GM19467 (cell line): Measurements from ENCODE around the gene SYTL4.

ENCODE experiments used
- ATAC-seq: cut with Tn5 transposase; IDR thresholded peaks from one replicate; pipeline ENCODE4 v1.9.1; 2021; ENCODE audit warnings: mild to moderate bottlenecking, moderate library complexity; ENCODE audit not compliant: unreplicated experiment

Gene SYTL4

DNA sequence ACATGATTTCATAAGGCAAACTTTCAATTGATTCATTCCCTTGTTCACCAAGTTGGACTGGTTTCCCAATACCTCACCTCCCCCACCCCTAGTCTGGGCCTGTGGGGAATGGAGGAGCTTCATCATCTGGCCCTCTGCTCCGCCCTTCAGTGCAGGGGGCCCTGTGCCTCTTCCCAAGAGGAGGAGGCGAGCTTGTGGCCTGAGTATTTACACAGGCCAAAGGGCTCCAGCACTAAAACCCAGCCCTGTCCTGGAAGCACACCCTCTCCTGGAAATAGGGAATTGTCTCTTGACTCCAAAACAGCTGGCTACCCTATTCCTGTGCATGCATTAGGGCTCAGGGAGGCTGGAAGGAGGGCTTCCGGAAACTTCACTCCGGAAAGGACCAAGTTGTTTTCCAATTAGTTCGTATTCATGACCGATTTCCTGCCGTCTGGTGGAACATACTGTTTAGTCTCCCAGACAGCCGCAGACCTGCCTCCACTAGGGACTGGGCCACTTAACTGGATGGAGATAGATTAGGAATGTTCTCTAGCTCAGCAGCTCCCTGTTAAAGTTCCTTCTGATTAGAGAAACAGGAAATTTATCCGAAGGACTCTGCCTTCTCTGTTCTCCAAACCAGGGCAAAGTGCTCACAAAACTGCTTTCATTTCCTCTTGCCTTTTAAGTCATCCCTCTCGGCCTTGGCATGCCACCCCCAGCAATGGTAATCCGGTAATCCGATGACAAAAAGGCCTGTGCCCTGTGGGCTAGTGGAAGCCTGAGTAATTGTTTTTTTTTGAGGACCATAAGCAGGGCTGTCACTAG, 82.2 kb downstream of the SYTL4 start:
- no peak for ATAC-seq

DNA sequence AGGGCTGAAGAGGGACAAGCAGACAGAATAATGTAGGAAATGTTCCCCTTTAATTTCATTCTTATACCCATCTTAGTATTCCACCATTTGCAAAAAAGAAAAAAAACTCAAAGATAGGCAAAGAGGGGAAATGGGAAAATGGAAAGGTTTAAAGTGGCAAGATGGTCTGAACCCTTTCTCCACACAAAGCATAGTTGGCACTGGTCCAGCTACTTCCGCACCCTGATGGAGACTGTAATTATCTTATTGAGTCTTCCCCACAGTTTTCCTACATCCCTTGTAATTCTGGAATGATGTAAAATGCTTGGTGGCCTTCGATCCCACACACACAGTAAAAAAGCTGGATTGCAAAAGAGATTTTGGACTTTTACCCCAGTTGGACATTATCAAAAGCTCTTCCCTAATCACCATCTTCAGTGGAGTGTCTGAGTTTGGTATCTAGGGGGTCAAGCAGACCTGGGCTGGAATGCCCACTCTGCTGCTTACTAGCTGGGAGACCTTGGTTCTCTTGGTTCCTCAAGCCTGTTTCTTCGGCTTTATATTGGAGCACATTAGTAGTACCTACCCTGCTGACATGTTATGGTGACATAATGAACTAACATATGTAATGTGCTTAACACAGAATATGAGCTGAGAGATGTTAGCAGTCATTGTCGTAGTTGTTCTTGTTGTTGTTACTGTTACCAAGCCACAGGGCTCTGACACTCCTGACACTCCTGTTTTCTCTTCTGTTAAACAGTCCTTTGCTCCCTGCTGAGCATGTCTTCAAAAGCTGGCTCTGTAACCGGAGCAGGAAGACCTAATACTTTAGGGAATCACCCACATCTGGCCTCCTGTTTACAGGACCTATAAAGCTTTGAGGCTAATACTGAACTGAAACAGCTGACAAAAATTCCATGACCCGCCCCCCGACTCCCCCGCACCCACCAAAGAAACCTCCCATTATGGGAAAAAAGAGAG, 83.2 kb downstream of the SYTL4 start:
- ATAC-seq = no peak

- ATAC-seq = no peak
Measured at GRCh38 chrX:100647739-100648138, 84.2 kb downstream of the SYTL4 start.

GRCh38 chrX:100647095-100647494, 84.8 kb downstream of the SYTL4 start:
- ATAC-seq = no peak

DNA sequence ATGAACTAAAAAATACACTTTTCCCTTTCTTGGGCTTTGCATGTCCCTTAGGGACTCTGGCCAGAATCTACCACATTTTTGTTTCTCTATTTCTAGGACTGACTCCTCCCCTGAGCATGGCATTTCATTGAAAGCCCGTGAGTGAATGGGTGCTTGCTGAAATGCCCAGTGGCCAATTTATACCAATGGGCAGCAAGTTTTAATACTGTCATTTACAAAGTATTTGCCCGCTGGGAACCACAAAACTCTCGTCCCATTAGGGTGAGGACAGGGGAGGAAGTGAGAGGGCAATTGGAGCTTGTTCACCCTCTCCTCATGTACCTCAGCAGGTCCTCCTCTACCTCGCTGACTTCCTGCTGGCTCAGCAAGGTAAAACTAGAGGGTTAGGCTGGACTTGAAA, 86.8 kb downstream of the SYTL4 start:
- no peak for ATAC-seq

GRCh38 chrX:100643956-100644860, 87.7 kb downstream of the SYTL4 start, which contains the start of gene SRPX2:
Gene SRPX2 (plus strand): TSS chrX:100644199. CDS start chrX:100646323, 2,124 bp downstream.
- no peak for ATAC-seq

DNA sequence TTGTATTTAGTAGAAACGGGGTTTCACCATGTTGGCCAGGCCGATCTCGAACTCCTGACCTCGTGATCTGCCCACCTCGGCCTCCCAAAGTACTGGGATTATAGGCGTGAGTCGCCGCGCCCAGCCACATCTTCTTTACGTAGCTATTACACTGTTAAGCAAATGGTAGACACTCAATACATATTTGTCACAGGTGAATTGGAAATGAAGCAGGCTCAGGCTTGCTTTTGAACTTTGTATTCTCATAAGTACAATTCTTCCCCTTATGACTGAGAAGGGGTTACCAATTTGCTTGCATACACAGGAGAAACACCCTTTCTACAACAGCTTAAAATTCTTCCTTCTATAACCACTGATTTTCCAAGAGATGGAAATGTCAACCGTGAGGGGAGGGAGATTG, 88.7 kb downstream of the SYTL4 start:
- ATAC-seq = no peak

DNA sequence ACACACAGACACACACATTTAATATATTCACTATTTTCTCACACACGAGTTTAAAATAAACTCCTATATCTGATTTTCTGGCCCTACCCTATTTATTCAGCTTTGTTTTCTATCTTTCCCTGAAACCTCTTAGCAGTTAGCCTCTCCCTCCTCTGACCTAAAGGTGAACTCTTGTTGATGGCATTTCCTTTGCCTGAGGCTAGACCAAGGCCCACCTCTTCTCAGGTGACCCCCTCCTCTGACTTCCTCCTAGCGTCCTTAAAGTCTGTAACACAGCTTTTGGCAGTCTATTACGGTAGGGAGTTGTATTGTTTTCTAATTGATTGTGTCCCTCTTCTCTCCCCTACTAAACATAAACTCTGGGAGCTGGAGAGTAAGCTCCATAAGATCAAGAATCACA, 89.6 kb downstream of the SYTL4 start:
- no peak for ATAC-seq

DNA sequence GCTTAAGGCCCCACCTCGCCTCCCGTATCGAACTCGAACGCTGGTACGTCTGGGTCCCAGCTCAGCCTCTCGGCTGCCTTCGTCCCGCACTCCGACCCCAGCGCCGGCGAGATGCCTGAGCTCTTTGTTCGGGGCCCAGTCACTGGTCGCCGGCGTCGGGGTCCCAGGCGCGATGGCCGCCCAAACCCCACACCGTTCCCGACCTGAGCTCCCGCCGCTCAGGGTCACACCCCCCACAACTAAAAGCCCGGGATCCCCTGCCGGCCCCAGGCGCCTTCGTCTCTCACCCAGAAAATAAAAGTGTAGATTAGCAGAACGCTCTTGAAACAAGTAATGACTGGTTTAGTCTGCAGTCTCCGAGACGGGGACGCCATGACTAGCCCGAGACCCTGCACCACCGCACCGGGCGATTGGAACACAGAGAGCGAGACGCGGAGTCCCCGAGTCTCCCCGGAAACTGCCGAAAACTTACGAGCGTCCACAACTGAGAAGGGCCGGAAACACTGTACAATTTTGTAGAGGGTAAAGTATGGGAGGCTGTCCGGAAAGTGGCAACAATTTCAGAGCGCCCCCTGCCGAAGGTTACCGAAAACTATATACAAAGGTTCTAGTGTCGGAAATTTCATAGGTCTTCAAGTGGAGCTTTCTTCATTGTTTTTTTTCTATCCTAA, 95.5 kb downstream of the SYTL4 start, which contains the start of gene TSPAN6:
TSPAN6 (minus strand) TSS at position 486 of the 671 bp plus-strand sequence; CDS start at position 374, 112 bp downstream.
- peak; percentile 97 for ATAC-seq

DNA sequence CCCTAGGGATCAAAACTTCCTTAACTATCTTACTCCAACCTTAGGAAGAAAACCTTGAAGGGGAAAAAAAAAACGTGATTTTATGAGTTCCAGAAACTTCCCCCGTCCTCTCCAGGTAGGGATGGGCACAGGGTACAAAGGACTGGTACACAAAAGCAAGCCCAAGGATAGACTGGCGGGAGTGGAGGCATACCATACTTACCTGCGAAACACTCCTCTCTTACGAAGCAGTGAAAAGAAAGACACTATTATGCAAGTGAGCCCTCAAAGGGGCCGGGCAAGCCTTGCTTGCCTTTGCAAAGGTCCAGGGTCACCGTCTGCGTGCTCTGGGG, 96.0 kb downstream of the SYTL4 start:
- no peak for ATAC-seq

GRCh38 chrX:100635040-100635439, 96.9 kb downstream of the SYTL4 start:
- ATAC-seq = no peak

DNA sequence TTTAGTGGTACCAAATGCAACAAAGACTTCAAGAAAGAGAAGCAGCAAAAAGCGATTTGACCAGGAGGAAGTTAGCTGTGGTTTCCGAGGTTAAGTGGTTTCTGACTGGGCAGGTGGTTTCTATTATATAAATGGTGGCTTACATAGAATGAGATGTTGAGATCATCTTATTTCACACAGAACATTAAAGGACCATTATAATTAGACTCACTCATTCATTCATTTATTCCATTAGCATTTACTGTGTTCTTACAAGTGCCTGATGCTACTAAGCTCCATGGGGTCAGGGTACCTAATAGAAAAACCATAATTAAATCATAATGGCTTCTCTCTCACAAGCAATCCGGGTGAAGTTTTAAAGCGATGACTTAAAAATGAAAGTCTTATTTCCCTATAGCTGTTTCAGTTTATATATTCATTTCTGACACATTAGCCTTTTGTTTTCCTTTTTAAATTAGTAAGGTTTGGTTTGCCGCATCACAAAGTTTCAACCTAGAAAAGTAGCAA, 105.9 kb downstream of the SYTL4 start:
- ATAC-seq = peak; percentile 93
